COR-L47 (cell line): Measurements from ENCODE around the gene DGKE.

Experiments used
- DNase-seq: peaks from one replicate; lab custom pipeline; 2025; lab: John Stamatoyannopoulos, UW

DGKE gene

DNA sequence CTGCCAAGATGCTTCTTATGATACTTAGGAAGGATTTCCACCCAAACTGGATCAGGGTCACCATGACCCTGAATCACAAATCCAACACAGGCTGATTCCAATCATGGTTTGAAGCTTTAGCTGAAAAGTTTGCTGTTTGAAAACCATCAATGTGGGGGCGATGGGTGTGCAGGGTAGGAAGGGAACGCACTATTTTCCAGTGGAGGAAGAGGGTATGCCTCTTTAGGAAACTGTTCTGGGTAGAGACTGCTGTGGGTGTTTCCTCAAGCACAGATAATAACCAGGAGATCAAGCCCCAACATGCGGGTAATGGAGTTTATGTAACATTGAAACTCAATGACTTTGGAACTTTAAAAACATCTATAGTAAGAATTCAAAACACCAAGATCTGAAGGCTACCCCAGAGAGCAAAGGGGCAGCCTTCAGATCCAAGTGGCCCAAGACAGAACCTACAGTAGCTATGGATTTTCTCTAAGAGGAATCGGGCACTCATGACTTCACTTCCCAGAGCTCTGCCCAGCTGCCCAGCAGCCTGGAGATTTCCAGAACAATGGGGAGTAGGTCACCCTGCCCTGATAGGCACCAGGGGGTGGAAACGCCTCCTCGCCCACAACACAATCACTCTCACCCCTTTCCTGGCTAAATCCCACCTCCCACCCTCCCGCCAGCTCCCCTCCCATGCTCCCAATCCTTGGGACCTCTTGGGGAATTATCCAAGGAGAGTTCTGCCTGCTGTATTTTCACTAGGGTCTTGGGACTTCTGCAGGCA, 57.1 kb downstream of the DGKE start:
- DNase-seq, result no peak

DNA sequence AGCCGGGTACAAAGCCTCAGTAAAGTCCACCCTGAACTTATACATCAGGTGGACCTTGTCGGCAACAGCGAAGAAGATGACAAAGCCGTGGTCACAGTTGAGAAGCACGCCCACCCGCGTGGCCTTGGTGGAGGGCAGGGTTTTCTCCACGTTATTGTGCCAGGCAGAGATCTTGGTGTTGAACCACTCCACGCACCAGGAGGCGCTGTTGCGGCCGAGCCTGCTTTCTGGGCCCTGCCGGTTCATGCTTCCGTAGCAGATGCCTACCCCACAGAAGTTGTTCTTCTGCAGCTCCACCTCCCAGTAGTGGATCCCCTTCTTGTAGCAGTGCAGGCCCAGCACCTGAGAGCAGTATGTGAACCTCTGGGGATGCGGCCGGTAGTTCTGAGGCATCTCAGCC, 57.8 kb downstream of the DGKE start:
- DNase-seq, result no peak

DNA sequence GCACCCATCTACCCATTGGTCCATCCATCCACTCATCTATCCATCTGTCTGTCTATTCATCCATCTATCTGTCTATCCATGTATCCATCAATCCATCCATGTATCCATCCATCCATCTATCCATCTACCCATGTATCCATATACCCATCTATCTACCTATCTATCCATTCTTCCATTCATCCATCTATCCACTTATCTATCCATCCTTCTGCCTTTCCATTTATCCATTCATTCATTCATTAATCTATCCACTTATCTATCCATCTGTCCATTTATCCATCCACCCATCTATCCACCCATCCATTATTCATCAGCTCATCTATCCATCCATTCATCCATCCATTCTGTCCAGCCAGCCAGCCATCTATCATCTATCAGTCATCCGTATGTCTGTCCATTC, 58.4 kb downstream of the DGKE start:
- DNase-seq, result no peak

DNA sequence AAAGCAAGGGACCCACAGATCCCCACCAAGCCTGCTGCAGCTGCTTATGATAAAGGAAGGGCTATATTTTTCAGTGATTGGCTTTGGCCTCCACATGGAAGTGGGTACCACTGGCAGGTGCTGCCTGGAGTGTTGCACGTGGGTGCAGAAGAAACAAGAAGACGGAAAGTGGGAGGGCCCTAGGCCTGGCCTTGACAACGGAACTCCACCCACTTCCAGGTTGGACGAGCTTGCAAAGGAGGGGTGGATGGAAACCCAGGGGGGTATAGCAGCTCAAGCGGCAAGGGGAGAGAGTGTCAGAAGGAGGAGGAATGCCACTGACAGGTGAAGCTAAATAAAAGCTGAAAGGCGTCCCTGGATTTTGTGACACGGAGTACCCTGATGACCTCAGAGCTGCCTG, 59.6 kb downstream of the DGKE start:
- no peak for DNase-seq

DNA sequence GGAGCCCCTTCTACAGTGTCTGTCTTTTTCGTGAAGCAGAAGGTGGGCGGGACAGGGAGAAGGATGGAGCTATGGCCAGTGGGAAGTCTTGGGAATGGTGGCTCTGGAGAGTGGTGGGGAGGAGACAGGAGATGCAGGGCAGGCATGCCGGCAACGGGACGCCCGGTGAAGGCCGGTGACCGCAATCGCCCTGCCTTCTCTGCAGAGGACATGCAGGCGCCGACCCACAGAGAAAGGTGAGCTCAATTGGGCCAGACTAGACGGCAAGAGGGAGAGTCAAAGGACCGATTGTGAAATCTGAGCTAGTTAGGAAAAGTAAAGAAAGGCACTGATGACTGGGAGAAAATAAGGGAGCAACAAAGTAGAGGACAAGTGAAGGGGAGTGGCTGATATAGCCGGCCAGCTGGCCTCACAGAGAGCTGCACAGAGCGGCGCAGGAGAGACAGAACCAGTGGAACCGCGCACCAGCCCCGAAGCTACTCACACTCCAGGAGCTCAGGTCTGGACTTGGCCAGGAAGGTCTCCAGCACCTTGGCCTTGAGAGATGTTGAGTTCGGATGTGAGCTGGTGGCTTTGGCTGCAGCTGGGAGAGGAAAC, 61.0 kb downstream of the DGKE start:
- DNase-seq, result no peak

DNA sequence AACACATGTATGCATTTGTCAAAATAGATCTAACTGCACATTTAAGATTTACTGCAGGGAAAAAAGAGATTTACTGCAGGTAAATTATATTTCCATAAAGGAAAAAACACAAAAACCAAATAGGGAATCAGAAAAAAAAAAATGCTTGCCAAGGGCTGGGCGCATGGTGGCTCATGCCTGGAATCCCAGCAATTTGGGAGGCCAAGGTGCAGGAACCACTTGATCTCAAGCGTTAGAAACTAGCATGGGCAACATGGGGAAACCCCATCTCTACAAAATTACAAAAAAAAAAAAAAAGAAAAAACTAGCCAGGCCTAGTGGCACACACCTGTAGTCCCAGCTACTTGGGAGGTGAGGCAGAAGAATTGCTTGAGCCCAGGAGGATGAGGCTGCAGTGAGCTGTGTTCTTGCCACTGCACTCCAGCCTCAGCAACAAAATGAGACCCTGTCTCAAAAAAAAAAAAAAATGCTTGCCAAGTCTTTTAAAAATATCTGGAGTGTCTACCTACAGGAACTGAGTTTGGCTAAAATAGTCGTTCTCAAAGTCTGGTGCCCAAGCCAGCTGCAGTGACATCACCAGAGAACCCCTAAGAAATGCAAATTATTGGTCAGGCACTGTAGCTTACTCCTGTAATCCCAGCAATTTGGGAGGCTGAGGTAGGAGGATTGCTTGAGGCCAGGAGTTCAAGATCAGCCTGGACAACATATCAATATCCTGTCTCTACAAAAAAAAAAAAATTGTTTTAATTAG, 62.4 kb downstream of the DGKE start:
- DNase-seq, result no peak

DNA sequence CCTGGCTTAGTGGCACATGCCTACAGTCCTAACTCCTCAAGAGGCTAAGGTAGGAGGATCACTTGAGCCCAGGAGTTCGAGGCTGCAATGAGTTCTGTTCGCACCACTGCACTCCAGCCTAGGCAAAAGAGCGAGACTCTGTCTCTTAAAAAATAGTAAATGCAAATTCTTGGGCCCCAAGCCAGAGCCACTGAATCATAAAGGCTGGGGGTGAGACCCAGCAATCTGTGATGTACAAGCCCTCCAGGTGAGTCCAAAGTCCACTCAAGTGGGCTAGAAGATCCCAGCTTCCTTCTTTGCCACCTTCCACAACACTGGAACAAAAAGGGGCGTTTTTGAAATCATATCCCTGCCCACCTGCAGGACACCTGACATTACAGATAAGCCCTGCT, 63.0 kb downstream of the DGKE start:
- DNase-seq, result no peak

DNA sequence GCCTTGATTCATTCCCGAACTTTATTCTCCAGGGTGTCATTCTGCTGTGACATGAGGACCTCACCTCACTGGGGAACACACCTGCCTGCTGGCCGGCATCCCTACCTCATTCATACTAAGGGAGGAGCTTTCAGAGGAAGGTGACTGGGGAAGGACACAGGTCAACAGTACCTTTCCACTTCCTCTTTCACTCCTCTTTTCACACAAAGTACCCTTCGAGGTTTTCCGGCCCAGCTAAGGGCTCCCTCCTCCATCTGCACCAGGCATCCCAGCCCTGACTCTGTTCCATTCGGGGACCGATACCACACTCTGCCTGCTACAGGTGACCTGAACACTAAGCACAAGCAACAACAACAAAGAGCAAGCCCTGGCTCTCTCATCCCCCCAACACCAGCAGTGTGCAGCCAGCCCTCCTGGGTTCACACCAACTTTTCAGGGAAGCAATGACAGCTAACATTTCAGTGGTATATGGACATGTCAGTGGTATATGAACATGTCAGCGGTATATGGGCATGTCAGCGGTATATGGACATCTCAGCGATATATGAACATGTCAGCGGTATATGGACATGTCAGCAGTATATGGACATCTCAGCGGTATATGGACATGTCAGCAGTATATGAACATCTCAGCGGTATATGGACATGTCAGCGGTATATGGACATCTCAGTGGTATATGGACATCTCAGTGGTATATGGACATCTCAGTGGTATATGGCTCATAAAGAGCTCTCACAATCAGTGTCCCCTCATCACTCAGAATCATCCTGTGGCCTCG, 63.9 kb downstream of the DGKE start:
- no peak for DNase-seq

DNA sequence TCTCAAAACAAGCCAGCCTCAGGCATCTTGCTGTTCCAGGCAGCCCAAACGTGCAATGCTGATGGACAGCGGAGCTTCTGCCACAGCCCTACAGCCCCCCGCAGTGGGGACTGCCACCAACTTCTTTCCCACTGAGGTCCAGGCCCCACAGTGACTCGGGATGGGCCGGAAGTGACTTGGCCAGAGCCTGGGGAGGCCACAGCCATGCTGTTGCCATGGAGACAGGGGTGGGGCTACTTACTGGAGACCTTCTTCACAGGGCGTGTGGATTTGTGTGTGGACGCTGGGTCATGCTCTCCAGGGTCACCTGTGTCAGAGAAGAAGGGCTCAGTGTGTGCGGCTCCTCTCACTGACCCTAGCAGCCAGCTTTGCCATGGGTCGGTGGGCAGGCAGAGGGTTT, 64.9 kb downstream of the DGKE start:
- DNase-seq, result no peak

DNA sequence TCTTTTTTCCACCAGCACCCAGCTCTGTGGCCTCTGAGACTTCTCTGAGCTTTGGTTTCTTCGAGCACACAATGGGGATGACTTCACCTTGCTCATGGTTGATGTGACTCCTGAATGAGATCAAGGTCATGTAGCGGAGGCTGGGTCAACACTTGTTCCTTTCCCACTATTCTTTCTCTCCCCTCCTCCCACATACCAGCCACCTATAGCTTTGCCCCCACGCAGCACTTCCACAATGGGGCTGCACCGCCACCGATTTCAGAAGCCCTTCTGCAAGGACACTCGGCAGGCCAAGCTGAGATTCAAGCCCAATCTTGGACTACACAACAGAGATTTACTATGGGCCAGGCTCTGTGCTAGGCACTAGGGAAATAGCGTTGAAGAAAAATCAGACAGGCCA, 65.5 kb downstream of the DGKE start:
- no peak for DNase-seq

DNA sequence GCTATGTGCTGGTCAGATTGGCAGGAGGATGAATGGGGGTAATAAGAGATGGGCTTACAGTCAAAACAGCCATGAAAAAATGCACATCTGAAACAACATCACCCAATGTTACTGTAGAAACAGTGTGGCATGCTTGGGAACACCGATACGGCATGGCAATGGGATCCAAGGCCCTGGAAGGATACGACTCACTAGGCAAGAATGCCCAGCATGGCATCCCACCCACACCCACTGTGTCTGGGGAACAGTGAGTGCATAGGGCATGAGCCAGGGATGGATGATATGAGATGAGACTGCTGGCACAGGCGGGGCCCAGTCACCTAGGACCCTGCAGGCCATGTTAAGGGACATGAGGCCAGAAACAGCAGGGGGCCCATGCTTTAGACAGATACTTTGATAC, 68.4 kb downstream of the DGKE start:
- DNase-seq, result no peak

DNA sequence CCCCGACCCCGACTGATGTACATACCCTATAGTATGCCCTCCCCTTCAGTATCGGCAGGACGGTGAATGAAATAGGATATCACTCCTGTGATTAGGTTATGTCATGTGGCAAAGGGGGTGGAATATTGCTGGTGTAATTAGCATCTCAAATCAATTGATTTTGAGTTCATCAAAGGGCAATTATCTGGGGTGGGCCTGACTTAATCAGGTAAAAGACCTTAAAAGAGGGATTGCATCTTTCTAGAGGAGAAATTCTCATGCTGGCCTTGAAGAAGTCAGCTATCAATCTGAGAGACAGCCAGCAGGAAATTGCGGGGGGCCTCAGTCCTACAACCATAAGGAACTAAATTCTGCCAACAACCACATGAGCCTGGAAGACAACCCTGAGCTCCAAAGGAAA, 69.6 kb downstream of the DGKE start:
- DNase-seq, result no peak

DNA sequence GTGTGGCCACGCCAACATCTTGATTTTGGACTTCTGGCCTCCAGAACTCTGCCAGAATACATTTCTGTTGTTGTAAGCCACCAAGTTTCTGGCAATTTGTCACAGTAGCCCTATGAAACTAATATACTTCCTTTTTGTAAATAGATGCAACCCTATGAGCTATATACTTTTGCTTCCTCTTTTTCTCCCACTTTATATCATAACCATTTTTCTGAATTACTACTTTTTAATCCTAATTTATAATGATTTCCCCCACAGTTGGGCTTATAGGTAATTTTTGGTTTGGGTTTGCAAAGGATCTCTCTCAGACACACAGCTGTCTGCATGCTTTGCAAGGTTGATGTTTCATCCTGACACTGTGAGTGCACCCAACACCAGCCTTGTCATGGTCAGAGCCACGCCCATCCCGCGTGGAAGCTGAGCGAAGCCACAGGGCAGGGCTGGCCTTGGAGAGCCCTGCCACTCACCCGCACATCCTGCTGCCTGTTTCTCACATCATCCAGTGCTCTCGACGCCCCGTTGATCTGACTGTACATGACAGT, 74.1 kb downstream of the DGKE start:
- DNase-seq, result no peak

DNA sequence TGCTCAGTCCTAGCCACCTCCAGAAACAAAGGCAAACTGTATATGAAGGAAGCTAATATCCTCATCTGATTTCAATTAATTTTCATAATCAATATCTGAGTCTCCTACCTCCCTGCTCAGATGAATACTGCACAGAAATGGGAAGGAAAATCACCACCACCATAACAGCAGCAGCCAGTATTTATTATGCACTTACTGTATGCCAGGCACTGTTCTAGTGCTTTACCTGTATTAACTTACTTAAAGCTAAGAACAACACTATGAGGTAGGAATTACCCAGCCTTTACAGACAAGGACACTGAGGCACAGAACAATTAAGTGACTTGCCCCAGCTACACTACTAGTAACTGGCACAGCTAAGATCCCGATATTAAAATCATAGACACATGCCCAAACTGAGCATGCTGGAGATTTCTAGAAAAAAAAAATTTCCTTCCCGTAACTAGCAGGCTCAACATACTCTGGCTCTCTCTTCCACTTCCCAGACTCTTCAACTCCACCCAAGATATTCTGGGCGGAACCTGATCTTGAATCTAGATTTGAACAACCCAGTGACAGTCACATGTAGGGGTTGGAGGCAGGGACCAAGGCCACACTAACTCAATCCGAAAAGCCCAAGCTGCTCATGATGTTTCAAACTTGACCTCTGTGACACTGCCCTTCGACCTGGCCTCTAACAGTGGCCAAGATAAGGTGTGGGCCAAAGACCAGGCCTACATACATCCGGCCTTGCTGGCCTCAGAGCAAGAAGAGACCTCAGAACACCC, 76.0 kb downstream of the DGKE start:
- no peak for DNase-seq

DNA sequence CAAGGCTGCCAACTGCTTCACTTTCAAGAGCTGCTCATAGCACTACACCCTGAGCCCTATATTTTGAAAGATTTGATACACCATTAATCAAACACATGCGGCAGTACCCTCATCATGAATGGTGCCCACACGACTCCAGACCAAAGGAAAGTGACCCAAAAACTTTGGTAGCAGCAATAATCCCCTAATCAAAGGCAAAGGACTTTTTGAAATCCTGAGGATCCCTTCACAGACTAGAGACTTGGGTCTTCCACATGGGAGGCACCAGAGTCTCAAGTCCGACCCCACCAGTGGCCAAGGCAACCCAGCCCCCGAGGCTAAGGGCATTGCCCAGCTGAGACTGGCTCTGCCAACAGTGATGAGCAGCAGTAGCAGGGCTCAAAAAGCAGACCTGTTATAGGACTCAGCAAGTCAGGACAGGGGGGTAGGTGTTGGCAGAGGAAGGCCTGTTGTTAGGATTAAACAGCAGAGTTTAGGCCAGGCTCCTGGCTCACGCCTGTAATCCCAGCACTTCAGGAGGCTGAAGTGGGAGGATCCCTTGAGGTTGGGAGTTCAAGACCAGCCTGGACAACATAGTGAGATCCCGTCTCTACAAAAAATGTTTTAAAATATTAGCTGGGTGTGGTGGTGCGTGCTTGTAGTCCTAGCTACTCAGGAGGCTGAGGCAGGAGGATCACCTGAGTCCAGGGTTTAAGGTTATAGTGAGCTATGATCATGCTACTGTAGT, 76.7 kb downstream of the DGKE start:
- no peak for DNase-seq

DNA sequence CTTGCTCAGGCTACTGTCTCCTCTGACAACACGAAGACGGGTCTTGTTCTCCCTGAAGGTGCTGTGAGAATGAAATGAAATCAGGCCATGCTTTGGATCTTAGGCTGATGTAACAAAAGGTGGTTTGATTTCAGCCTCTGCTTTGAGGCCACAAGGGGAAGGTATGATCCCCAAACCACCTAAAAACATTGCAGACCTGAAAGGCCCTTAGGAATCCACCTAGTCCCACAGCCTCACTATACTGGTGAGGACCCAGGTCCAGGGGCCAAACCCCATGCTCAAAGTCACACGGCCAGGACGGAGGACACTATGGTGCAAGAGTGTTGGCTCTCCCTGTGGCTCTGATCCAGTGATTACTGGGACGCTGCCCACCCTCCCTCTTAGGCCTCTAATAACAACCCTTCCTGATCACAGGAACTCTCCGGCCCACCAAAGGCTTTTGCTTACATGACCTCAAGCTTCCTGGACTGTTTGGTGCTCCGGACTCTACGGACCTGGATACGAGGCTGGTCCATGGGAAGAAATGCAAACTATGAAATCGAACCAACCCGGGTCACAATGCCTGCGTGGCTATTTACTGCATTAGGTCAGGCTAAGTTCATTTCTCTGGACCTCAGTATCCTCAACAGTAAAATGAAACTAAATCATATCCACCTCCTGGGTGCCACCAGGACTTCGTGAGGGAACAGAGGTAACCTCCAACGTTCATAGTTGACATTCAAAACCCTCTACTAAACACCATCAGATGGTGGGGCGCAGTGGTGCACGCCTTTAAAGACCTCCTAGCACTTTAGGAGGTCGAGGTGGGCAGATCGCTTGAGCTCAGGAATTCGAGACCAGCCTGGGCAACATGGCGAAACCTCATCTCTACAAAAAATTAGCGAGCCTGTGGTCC, 78.4 kb downstream of the DGKE start:
- DNase-seq, result no peak

DNA sequence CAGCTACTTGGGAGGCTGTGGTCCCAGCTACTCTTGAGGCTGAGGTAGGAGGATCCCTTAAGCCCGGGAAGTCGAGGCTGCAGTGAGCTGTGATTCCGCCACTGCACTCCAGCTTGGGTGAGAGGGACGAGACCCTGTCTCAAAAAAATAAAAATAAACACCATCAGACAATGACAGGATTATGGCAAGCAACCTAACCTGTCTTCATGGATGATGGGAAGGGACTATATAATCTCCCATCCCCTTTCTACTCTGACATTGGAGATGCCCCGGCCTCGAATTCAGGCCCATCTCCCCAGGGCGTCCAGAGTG, 79.0 kb downstream of the DGKE start:
- DNase-seq, result no peak

DNA sequence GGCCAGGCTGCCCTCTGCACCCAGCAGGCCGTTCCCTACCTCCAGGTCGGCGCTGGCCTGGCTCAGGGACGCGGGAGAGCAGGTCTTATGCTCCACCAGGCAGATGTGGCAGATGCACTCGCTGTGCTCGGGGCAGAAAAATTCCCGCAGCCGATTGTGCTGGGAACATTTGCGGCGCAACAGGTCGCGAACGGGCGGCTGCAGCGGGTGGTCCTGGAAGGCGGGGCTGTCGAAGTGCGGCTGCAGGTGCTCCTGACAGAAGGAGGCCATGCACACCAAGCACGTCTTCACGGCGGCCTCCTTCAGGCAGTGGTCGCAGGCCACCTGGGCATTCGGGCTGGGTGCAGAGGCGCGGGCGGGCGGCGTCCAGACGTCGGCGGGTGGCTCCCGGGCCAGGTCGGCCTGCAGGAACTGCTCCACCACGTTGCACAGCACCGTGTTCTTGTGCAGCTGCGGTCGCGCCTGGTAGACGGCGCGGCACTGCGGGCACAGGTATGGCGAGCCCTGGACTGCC, 79.5 kb downstream of the DGKE start:
- peak; percentile 33 for DNase-seq

DNA sequence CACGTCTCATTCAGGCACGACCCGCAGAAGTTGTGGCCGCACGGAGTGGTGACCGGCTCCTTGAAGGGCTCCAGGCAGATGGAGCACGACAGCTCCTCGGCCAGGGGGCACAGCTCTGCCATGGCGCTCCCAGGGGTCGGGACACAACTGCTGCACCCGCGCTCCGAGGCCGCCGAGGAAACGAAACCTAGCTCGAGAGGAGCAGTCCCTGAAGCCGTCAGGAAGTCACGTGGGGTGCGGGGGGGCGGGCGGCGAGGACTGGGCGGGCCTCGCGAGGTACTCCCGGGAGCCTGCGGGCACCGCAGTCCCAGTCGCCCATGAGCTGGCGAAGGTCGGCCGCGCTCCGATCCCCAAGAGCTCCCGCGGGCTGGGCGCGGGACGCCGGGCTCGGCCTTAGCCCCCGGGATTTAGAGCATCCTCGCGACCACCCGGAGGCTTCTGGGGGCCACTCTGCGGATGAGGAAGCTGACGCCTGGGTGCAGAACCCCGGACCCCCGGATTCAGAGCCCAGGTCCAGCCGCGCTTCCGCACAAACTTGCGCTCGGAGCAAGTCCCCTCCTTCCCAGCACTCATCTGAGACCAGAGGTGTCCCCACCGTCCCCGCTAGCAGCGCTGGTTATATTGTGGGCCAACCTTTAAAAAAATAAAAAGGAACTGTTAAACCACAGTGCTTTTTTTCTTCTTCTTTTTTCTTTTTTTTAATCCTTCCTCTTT, 80.1 kb downstream of the DGKE start, which contains the start of gene TRIM25:
Gene TRIM25 (minus strand): TSS at position 183 of the 714 bp plus-strand sequence. CDS start 61 bp downstream, at position 122.
- DNase-seq, result peak; percentile 88
